GM23338 (cell line): ENCODE data around the gene CPLX4.
"Not testable (repeated sequence)": the region's sequence is repeated elsewhere in the genome, so short reads cannot be mapped to it uniquely, and the experiment has no call there.

Source experiments
- CTCF ChIP-seq, 2 experiments: fragments of 200-600 bp in 1 of 2; sonication (generic) in 1 of 2; conservative IDR thresholded peaks; 2 replicates each; pipeline versions ENCODE4 v1.5.1 to v1.6.1; 2016 to 2017; ENCODE audit warnings: antibody characterized with exemption in 2 of 2, low read depth in 2 of 2, mild to moderate bottlenecking in 2 of 2, moderate library complexity in 1 of 2
- ETS1 ChIP-seq: IDR thresholded peaks from 2 replicates; pipeline ENCODE4 v1.6.1; 2016; ENCODE audit warnings: antibody characterized with exemption
- EZH2 ChIP-seq: fragments of 200-600 bp; sonication (generic); IDR thresholded peaks from one replicate; pipeline ENCODE4 v1.8.0; 2017; ENCODE audit warnings: antibody characterized with exemption, mild to moderate bottlenecking, low read depth; ENCODE audit not compliant: unreplicated experiment
- EZH2phosphoT487 ChIP-seq: fragments of 200-600 bp; sonication (generic); IDR thresholded peaks from one replicate; pipeline ENCODE4 v1.8.1; 2018; ENCODE audit warnings: antibody characterized with exemption; ENCODE audit not compliant: unreplicated experiment
- POLR2AphosphoS5 ChIP-seq: IDR thresholded peaks from 2 replicates; pipeline ENCODE4 v1.6.1; 2016; ENCODE audit warnings: antibody characterized with exemption, low read depth
- TF ChIP-seq, protein P1 (sequence below): IDR thresholded peaks from one replicate; pipeline ENCODE4 v1.6.1; 2018; ENCODE audit warnings: antibody characterized with exemption; ENCODE audit not compliant: unreplicated experiment

- not testable (repeated sequence) for TF ChIP-seq CTCF (conservative IDR thresholded peaks at IDR 0.05; ENCODE audit: low read depth in 2 of 2); POLR2AphosphoS5; EZH2phosphoT487; EZH2; ETS1
- TF ChIP-seq, protein P1, sequence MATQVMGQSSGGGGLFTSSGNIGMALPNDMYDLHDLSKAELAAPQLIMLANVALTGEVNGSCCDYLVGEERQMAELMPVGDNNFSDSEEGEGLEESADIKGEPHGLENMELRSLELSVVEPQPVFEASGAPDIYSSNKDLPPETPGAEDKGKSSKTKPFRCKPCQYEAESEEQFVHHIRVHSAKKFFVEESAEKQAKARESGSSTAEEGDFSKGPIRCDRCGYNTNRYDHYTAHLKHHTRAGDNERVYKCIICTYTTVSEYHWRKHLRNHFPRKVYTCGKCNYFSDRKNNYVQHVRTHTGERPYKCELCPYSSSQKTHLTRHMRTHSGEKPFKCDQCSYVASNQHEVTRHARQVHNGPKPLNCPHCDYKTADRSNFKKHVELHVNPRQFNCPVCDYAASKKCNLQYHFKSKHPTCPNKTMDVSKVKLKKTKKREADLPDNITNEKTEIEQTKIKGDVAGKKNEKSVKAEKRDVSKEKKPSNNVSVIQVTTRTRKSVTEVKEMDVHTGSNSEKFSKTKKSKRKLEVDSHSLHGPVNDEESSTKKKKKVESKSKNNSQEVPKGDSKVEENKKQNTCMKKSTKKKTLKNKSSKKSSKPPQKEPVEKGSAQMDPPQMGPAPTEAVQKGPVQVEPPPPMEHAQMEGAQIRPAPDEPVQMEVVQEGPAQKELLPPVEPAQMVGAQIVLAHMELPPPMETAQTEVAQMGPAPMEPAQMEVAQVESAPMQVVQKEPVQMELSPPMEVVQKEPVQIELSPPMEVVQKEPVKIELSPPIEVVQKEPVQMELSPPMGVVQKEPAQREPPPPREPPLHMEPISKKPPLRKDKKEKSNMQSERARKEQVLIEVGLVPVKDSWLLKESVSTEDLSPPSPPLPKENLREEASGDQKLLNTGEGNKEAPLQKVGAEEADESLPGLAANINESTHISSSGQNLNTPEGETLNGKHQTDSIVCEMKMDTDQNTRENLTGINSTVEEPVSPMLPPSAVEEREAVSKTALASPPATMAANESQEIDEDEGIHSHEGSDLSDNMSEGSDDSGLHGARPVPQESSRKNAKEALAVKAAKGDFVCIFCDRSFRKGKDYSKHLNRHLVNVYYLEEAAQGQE = not testable (repeated sequence)
Measured at GRCh38 chr18:59261842-59262241, 56.6 kb downstream of the CPLX4 start.
